Germinal center (tissue), 1 donor: ENCODE results near the gene VWC2L.

Experiments
- DNase-seq: peaks from one replicate; pipeline ENCODE4 v3.0.0; 2012; ENCODE audit warnings: mixed read lengths, low spot score

Gene VWC2L

DNA sequence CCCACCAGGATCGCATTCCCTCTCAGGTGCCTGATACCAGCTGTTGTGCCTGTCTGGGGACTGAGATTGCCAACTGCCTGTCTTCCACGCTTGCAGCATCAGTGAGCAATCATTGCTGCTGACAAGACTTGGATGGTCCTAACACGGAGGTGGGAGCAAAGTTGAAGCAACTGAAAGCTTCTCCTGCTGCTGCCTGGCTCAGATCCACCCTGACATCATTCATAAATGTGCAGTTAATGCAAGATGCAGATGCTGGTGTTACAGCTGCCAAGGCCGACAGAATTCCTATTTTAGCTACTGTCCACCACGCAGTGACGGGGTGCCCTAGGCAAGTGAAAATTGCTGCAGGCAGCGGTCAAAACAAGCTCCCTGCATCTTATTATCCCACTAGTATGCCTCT is 131.4 kb downstream of the VWC2L start:
- DNase-seq, result no peak

DNA sequence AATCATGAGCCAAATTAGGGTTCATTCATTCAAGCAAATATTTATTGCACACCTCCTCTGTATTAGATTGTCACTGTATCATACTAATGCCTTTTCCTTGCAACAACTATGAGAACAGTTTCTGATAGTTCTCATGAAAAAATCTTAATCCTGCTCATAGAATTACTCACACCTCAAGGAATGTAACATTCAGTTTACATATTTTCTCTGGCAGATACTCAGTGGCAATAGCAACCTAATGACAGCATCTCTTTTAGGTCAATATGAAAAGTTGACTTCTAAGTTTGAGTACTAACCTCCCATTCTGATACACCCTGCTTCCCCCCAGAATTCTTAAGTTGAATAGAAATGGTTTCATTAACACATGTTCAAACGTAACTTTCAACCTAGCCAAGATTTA is 132.0 kb downstream of the VWC2L start:
- no peak for DNase-seq

DNA sequence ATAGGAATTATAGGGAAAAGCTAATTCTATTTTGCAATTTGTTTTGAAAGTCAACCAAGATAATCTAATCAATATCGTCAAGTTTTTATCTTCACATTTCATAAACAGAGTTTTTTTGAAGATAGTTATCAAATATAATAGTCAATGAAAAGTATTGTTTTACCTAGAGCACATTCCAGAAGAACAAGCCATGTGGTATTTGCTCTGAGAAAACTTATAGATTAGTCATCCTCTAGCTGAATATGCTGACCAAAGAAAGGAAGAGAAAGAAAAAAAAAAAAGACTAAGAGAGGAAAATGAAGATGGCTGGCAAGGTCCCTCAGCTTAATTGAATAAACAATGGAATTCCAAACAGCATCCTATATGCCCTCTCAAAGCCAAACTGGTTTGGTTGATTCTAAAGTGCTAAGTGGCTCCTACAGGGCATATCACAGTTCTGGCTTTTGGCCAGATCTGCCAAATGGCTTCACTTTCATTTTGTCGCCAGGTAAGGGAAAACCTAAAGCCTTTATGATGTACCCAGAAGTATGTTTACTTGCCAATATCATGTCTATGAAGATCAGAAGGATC is 132.6 kb downstream of the VWC2L start:
- no peak for DNase-seq

DNA sequence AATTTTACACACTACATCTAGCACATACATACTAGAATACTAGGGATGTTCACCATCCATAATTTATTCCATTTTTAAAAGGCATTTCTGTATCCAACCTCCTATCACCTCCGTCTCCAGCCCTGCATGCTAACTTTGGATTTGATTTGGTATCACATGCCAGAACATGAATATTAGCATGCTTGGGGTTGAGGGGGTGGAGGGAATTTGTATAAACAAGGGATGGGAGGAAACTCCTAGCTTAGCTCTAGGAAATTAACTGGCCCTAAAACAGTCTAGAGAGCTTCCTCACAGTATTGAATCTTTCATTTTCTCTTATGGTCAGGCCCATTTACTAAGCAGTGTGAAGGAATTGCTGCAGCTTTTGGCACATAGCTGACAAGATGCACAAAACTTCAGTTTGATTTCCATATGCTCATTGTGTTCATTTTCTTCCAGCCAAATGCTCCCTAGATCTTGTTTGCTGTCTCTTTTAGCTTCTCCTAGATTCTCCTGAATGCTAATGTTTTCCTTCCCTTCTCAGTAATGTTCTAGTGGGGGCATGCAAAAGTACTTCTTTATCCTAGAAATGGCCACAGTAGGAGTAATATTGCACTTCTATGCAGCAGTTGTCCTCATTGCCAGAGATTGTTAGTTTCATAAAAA is 135.2 kb downstream of the VWC2L start:
- no peak for DNase-seq

DNA sequence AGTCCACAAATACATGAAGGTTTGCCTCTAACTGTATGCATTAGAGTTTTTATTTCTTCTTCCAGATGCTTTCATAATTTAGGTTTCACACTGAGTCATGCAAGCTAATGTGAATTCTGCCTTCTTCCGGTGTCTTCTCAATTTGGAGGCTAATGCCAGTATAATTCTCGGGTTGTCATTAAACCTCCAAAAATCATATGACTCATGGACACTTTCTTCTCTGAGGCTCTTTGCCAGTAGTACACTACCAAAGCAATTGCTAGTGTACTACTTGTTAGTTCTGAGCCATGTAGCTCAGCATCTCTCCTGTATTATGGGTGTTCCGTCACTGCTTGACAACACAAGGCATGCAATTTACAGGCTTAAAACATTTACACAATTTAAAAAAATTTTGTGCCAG is 137.1 kb downstream of the VWC2L start:
- DNase-seq, result no peak

DNA sequence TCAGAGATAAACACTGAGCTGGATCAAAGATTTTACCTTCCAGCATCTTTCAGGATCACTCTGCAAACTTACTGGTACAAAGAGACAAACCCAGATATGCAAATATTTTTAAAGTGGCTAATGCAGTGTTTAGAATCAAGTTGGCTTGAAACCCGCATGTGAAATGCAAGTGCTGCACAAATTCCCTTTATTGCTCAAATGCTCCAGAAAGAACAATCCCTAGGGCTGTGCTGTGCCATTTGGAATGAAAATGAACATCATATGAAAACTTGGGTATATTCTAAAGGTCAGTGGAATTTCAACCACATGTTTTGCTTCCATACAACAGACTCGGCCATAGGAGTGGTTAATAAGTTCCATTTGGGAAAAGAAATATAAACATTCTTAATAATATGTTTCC is 139.1 kb downstream of the VWC2L start:
- no peak for DNase-seq

DNA sequence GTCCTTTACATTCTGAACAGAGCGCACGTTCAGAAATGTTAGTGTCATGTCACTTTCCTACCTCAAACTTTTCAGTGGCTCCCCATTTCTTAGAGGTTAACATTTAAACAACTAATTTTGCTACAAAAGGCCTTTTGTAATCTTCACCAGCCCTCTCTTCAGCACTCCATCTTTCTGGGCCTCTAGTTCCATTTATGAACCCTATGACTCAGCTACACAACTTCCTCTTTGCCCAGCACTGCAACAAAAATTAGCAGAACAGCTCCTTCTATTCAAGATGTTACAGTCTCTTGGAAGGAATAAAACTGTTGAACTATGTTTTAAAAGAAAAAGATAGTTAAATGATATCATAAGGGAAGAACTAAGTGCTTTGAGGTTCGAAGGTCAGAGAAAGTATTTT is 139.9 kb downstream of the VWC2L start:
- DNase-seq, result no peak

DNA sequence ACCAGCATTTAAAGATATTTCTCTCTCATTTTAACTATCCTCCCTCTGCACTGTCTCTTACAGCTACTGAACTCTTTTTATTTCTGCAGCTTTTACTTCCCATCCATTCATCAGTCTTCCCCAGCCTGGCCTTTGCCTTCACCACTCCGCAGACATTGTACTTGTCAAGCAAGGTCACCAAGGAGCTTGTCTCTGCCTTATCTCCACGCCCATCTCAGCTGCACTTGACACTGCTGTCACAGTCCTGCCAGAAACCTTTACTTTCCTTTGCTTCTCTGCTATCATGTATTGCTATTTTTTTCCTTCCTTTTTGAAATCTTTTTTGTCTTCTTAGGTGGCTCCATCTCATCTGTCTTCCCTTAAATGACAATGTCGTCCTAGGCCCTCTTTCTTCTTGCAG is 147.0 kb downstream of the VWC2L start:
- DNase-seq, result no peak

DNA sequence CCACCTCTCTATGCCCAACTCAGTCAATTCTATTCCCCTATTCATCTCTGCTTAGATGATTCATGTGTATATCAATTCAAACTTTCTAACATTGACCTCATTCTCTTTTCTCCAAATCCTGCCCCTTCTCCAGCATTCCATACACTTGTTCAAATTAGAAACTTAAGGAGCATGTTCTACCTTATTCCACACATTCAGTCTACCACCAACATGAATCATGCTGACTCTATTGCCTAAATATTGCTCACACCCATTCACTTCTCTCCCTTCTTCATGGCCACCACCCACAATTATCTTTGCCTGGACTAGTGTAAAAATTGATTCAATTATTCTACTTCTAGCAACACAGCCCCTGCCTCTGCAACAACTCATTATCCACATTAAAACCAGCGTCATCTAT is 147.5 kb downstream of the VWC2L start:
- DNase-seq, result no peak

DNA sequence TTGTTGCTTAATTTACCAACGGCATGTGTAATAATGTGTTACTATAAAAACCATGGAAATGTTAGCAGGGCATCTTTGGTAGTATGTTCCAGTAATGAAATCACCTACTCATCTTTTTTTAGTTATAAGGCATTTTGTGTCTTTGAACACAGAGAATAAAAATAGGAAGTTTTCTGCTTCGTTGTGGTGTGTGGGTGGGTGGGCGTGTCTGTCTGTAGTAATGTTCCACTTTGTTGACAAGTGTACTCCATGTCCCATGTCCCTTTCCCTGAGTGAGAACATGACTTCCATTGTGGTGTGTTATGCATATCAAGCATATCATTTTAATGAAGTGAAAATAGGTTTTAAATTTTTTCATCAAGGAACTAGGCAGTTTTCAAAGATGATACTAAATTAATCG is 149.3 kb downstream of the VWC2L start:
- DNase-seq, result no peak

DNA sequence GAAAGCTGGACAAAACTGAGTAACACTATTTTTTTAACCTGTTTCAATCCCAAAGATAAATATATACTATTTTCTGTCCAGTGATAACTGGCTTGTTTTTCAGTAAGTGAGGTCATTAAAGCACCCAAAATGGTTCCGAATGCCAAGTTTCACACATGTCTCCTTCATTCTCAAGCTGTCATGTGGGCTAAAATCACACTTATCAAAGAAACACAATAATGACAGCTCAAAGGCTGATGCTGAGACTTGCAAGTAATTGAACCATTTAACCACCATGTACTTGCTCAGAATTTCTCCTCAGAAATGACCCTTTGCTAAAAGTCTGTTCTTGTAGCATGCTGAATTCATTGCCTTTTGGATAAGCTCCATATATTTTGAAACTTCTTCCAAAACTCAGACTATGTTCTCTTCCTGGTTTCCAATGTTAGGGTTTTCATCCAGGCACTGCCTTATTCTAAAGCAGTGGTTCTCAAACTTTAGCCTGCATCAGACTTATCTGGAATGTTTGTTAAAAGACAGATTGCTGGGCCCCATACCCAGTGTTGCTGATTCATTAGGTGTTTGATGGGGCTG is 149.8 kb downstream of the VWC2L start:
- no peak for DNase-seq

DNA sequence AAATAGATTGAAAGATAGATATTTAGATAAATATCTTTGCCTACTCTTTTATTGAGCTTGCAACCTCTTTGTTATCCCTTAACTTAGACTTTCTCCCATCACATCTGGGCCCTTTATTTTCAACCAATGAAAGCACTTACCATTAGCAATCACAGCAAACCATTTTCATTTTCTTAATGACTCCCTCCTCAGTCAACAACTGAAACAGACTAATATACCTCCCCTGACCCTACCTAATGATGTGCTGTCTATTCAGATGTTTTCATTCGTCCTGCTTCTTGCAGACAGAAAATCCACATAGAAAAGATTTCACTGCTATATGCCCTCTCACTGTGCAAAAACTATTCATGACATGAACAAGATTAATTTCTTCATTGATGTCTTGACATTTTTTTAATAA is 154.4 kb downstream of the VWC2L start:
- no peak for DNase-seq

DNA sequence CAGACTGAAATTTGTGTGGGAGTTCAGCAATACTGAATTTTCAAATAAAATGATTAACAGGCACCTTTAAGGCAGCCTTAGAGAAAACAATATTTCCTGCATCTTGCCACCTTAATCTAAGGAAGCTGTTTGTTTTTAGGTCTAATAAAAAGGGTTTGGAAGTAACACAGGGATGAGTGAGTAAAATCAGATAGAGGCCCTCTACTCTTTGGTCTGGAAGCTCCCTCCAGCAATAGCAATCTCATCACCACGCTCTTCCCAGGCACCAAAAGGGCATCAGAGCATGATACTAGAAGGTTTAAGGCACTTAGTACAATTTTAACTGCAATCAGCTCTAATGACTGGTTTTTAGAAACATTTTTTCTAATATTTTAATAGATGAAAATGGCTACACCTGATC is 155.6 kb downstream of the VWC2L start:
- DNase-seq, result no peak

DNA sequence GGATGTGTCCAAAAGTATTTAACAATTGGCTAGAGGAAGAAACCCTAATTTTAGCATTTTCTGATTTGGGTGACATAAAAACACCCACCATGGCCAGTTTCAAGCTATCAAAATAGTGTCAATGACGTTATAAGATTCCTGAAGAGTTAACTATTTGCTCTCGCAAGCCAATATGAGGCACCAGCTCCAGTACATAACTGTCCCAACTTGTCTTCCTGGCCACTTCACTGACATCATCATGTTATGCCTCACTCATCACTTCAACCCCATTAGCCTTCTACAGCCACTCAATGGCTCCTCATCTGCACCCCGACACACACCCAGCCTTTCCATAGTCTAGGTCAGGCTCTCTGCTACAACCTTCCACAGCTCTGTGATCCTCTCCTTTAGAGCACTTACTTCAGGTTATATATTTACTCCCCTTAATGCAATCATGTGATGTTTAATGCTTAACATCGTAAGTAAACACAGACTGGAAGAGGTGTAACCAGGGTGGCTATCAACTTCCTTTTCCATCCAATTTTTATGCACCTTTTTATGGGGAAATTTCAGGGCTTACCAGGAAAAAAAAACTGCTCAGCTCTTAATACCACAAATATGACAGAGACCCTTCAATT is 158.7 kb downstream of the VWC2L start:
- no peak for DNase-seq

DNA sequence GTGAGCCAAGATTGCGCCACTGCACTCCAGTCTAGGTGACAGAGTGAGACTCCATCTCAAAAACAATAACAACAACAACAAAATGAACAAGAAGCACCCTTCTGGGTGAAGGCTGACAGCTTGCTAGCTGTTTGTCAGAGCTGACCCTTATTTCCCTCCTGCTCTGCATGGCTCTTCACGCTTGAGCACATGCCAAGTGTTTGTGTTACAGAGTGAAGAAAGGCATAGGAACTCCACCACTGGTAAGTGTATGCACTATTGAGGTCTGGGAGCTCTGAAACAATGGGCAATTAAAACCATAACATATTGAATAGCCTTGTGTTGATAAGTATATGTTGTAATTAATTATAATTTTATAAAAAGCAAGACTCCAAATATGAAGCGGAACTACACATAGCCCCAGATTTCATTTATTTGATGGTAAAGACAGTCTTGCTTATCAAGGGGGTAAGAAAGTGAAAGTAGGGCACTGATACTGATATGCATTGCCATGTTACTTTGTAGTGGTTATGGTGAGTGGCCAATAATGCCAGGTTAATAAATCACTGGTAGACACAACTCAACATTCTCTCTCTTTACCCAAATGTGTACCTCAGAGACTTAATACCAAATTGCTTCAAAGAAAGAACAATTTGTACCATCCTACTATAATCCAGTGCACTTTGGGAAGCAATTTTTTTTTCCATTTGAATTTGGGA is 163.4 kb downstream of the VWC2L start:
- DNase-seq, result no peak

DNA sequence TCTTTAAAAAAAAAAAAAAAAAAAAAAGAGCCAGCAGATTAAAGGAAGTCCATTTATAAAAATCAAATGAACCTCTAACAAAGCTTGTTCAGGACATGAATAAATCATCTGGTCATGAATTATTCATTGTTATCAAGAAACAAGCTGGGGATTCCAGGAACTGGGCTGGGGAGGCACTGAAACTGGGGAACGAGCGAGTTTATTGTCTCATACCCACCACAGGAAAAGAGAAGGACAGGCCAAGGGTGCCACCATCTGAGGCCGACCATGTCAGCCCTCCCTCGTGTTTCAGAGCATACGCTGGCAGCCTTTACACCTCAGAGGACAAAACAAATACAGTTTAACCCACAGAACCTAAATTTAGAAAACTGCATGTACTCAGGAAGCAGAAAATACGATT is 164.2 kb downstream of the VWC2L start:
- no peak for DNase-seq

DNA sequence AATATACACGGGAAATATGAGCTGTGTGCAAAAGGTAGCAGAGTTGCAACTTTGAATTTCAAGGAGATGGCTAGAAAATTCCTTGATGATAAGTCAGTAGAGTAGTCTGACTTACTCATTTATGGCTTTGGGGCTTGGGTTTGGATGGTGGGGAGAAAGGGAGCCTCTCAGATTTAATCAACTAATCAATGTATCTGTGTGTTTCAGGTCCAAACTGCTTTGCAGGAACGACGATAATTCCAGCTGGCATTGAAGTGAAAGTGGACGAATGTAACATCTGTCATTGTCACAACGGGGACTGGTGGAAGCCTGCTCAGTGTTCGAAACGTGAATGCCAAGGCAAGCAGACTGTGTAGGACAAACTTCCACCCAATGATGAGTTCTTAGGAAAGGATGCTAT is 164.6 kb downstream of the VWC2L start:
- no peak for DNase-seq

DNA sequence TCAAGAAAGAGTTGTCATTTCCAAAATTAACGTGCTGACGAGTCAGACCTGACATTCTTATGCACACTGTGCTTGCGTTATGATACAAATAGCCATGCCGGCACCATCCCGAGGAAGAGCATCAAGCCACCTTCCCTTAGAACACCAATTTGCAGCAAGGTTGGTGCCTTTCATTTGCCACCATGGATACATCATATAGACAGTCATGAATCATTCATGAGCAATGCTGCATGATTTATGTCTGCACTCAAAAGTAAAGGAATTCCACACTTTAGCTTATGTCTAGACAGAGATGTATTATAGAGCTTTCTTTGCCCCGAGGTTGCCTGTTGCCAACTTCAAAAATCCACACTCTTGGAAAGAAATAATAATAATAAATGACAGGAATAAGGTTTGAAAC is 166.9 kb downstream of the VWC2L start:
- no peak for DNase-seq

DNA sequence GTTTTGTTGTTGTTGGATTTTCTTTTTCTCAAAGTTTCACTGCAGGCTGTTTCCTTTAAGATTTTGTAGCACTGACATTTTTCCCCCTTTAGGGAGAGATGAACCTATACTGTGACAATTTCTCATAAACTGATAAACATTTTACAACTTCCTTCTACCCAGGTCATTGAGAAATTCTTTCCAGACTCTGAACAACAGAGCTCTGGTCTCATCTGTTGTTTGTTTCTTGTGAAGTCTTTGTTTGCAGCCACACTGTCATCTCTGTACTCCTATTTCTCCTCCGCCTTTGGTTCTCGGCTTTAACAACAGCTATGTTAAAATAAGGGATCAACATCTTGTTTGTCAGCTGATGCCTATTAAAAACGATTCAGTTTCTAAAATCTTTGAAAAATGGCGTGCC is 167.6 kb downstream of the VWC2L start:
- DNase-seq, result no peak

DNA sequence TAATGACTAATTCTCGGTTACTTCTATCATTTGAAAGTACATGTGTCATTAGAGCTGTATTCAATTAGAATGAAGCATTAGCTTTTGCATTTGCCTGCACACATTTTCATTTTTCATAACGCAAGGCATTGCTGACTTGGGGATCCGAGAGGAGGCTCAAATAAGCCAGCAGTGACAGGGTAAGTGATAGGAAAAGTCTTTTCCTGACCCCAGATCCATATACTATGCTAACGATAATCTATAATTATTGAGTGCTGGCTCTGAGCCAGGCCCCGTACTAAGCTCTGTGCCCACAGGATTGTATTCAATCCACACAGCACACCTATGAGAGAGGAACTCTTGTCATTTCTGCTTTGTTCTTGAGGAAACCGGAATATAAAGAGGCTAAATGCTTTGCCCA is 168.2 kb downstream of the VWC2L start:
- DNase-seq, result no peak

DNA sequence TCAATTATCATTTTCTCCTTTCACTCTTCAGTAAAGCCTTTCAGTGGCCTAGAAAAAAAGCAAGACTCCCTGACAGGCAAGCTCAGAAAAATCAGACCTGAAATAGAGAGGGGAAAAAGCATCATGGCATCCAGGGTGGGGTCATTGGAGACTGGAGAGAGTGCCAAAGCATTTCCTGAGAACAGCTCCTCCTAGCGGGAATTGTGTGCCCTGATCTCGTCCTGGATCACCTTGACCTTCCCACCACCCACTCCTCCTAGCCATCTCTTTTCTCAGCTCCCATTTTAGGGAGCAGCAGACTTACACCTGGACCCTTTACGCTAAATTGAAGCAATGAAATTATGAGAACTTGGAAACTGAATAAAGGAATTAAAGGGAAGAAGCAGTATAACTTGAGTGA is 176.6 kb downstream of the VWC2L start:
- DNase-seq, result no peak

DNA sequence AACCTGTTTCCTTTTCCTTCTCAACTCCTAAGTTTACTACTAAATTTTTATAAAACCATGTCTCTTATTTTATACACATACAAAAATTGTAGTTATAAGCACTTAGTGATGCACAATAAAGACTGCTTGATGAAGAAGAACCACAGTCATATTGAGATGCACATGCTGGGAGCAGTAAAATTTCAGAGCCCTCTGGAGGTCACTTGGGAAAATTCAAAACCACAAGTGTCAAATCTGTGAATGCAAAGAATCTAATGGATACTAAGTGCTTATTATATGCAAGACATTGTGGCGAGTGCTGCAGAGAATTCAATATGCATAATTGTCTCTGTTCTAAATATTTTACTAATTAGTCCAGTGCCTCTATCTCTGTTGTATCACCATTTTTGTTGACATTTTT is 180.5 kb downstream of the VWC2L start:
- DNase-seq, result no peak

DNA sequence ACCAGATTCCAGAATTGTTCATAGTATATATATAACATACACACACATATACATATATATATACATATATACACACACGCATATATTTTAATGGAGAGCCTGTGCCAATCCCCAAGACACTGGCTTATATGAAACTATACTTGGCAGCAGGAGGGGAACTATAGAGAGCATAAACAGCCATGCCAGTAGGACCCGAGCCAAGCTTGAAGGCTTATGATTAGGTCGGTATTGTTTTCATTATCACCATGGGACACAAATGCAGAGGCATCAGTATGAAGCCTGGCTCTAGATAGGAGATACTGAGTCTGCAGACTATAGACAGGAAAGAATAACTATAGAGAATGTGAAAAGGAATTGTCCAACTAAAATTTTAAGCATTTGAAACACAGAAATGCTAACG is 181.2 kb downstream of the VWC2L start:
- no peak for DNase-seq
